ENCODE measurements around the gene SHCBP1L.

SHCBP1L gene

DNA sequence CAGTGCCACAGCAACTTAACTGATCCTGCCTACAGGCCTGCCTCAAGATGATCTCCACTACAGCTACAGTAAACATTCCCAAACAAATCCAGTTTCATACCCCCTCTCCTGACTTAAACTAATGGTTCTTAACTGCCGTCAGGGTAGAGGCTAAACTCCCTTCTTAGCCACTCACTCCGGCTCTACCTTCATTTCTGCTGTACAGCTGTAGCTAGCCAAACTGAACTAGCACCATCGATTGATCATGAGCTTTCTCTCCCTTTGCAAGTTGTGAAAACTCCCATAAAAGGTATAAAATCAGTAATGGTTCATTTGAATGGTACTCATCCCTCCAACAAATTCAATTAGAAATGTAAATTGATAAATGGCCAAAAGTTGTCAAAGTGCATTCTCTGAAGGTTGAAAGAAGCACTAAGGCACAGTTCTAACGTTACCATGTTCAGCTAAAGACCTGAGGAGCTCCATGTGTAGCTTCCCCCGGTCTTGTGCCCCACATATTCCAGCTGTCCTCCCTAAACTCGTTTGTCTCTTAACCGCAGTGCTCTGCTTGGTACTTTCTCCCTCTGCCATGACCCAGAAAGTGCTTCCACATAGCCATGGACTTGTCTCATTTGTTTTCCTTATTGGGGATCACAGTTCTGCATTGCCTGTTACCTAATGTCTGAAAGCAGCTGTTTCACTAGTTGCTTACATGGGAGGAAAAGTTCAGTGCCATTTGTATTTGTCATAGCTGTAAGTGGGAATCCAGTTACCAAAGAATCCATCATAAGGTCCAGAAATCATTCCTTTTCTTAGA lies 64.0 kb downstream of the SHCBP1L start:
- no peak for DNase-seq

DNA sequence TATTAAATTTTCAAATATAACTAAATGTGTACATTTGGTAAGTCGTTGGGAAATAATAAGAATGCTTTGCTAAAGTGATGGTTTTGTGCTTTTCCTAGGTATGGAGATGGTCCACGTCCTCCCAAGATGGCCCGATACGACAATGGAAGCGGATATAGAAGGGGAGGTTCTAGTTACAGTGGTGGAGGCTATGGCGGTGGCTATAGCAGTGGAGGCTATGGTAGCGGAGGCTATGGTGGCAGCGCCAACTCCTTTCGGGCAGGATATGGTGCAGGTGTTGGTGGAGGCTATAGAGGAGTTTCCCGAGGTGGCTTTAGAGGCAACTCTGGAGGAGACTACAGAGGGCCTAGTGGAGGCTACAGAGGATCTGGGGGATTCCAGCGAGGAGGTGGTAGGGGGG lies 66.0 kb downstream of the SHCBP1L start:
- no peak for DNase-seq

DNA sequence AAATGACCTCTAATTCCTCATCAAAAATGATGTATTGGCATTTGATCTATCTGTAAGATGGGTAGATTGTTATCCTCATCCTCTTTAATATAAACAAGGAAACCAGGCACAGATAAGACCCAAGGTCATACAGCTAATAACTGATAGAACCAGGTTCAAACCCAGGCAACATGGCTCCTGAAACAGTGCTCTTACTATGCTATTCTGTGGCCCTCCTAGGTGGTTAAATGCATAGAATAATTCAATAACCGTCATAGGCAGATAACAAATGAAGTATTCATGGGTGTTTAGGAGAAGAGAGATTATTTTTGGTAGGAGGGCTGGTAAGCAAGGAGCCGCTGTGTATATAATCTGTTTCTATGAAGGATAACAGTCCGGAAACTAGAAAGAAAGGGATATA lies 67.4 kb downstream of the SHCBP1L start:
- no peak for DNase-seq

DNA sequence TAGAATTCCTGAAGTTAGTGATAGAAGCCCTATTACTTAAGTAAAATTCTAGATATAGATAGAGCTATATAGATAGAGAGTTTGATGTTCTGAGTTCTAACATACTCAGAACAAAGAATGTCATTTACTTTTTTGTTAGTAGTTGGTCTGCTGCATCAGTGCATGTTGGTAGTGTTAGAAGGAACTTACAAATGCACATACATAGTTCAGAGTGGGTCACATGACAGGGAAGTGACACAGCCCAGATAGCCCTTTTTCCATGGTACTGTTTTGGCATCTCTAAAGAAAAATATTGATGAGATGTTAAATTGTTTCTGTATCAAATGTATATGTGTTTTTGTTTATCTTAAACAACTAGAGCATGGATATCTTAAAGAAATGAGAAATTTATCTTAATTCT lies 68.1 kb downstream of the SHCBP1L start:
- DNase-seq, result no peak

DNA sequence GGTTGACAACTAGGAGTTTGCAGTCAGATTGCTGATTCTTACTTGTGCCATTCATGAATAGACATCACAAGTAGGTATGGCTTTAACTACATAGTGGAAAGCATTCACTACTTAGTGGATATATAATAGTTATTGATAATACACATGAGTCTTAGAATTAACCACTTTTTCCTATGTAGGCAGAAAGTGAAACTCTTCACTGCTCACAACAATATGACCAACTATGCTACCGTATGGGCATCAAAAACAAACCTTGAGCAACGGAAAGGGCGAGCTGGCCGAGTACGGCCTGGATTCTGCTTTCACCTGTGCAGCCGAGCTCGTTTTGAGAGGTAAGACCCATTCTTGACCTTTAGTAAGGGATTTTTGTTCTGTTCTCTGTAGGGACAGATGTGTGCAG lies 75.1 kb downstream of the SHCBP1L start:
- DNase-seq, result no peak

DNA sequence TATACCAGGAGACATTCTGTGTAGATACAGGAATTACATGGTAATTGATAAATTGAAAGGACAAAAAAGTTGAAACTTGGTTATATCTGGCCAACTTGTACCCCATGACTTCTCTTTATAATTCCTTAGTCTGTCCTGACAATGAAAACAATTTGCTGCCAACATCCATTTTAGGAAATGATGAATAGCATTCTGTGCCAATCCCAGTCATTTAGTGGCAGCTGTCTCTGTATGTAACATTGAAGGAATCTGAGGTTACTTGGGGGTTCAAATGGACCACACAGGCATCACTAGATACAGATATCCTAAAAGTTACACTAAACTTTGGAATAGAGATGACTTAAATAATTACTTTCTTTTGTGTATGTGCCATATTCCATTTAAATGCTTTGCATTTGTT lies 75.6 kb downstream of the SHCBP1L start:
- no peak for DNase-seq

DNA sequence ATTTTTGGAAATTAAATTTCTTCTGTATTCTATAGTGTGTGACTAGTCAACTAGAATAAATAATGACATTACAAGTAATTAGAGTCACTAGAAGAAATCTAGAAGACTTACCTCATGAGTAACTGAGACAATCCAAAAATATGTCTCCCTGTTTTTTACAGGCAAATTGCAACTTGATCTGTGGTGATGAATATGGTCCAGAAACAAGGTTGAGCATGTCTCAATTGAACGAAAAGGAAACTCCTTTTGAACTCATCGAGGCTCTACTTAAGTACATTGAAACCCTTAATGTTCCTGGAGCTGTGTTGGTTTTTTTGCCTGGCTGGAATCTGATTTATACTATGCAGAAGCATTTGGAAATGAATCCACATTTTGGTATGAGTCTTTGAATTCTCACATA lies 77.1 kb downstream of the SHCBP1L start:
- DNase-seq, result no peak

DNA sequence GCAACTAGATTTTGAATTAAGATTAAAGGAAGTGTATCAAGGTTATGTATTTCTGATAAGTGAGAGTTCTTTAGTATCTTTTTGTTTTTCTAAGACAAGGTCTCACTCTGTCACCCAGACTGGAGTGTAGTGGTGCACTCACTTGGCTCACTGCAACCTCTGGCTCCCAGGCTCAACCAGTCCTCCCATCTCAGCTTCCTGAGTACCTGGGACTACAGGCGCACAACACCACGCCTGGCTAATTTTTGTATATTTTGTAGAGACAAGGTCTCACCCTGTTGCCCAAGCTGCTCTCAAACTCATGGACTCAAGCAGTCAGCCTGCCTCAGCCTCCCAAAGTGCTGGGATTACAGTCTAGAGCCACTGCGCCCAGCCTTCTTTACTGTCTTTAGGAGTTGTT lies 80.1 kb downstream of the SHCBP1L start:
- no peak for DNase-seq

DNA sequence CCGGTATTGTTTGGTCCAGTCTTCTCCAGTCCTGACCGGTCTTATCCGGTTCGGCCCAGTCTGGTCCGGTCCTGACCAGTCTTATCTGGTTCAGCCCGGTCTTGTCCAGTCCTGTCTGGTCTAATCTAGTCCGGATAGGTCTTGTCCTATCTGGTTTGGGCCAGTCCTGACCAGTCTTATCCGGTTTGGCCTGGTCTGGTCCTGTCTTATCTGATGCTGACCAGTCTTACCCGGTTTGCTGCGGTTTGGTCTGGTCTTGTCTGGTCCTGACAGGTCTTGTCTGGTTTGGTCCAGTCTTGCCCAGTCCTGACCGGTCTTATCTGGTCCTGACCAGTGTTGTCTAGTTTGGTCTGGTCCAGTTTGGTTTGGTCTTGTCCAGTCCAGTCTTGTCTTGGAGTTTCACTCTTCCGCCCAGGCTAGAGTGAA lies 83.7 kb downstream of the SHCBP1L start:
- no peak for DNase-seq

DNA sequence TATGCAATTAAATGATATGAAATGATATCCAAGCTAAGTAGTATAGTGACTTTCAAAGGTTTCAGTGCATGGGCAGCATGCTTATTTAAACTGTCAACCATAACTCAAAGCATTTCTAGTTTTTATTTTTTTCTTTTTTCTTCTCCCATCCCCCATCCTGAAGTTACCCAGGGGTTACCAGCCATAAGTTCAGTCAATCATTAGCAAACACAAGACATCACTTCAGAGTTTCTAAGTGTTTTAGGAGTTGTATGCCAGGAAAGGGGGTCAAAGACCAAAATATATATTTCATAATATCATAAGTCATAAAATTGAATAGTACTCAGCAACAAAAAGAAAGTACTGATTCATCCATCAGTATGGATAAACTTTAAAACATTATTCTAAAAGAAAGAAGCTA lies 85.1 kb downstream of the SHCBP1L start:
- no peak for DNase-seq

DNA sequence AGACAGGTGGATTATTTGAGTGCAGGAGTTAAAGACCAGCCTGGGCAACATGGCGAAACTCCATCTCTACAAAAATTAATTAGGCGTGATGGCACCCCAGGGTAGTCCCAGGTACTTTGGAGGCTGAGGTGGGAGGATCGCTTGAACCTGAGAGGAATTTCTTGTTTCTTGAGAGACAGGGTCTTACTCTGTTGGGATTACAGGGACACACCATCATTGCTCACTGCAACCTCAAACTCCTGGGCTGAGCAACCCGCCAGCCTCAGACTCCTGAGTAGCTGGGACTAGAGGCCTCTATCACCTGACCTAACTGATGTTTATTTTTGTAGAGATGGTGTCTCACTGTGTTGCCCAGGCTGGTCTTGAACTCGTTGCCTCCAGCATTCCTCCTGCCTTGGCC lies 89.0 kb downstream of the SHCBP1L start:
- DNase-seq, result no peak

DNA sequence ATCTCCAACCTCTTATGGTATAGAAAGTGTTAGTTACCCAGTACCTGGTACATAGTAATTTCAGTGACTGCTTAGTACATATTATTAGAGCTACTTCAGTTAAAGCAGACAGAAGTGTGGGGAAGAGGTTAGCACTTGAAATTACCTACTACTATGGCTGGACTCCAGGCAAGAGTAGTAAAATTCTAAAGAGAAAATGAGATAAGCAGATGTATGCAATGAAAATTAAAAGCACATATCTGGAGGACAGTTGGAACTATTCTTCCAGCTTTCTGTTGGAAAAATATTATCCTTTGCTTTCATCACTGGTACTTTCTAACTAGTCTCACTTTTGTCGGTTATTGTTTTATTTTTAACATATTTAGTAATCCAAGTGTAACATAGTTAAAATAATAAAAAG lies 90.1 kb downstream of the SHCBP1L start:
- no peak for DNase-seq

DNA sequence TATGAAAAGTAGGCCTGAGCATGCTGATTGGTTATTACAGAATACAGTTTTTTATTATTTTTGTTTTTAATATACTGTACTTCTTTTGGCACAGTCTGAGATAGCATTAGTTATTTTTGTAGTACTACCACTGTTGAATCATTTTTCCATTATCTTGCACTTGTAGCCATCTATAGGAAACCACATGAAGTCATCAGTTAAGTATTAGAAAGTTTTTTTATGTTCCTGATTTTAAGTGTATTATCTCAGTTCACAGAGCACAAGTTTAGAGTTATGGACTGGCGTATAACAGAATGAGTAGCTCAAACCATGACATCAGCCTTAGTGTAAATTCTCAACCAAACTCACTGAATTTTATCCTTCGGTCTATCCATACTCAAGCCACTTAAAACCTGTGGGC lies 91.0 kb downstream of the SHCBP1L start:
- no peak for DNase-seq

DNA sequence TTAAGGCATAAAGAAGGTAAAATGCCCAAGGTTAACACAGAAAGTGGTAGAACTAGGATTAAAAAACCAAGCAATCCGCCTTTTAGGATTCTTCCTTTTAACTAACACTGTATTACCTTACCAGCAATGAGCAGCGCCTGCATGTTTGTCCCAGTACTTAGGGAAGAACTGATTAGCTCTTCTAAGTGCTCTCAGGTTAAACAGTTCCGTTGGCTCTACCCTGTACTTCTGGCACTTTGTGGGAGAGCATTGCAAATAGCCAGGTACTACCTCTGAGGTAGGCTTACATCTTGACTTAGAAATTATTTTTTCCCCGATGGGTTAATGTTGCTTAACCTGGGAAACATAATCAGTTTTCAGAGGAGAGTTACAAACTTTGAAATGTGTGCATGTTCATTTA lies 92.3 kb downstream of the SHCBP1L start:
- no peak for DNase-seq

DNA sequence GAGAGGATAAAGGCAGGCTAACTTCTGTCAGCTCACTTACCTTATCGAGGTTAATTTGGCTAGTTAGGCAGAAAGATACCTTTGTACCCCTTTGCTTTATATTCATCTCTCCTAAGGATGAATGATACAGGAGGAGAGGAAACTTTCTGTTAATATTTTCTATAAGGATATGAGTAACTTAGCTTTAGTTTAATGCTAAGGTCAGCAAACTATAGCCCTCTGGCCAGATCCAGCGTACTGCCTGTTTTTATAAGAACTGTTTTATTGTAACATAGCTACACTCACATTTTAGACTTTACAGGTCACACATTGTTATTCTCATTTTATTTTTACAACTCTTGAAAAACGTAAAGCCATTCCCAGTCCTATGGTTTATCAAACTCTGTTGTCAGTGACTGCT lies 95.8 kb downstream of the SHCBP1L start:
- DNase-seq, result no peak

DNA sequence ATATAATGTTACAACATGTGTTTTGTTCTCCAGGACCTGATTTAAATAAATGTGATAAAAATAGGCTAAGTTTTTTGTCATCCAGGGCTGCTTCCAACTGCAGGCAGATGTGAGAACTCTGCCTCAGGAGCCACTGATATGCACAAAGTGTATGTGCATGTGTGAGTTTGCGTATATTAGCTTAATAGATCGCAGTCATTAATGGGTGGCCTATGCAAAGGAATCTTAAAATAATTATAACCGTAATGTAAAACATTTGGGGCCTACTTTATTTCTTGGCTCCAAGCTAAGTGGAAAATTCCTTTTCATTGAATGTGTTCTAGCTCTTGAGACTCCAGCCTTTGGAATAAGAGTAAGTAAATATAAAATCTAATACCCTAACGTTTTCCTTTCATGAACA lies 97.1 kb downstream of the SHCBP1L start:
- no peak for DNase-seq

DNA sequence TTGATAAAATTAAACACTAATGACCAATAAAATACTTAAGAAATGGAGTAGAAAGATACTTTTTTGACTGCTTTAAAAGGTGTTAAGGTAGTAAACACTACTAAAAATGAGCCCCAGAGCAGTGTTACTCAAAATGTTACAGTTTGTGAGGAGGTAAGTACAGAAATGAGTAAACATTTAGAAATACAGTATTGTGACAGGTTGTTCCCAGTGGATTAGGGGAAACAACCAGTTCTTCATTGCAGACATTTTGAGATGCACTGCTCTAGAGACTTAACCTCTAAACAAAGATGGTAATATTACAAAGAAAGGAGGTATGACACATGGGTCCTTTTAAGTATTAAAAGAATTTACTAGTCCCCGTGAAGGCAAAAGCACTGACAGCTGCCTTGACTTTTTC lies 101.1 kb downstream of the SHCBP1L start:
- no peak for DNase-seq

DNA sequence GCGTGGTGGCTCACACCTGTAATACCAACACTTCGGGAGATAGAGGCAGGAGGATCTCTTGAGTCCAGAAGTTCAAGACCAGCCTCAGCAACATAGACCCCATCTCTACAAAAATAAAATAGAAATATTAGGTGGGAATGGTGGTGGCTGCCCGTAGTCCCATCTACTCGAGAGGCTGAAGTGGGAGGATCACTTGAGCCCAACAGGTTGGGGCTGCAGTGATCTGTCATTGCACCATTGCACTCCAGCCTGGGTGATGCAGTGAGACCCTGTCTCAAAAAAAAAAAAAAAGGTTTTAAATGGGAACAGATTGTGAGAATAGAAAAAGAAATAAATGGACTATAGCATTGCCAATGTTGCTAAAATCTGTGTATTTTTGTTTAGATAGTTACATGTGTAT lies 102.6 kb downstream of the SHCBP1L start:
- DNase-seq, result no peak

Data from AML-193 (cell line).